Adipocyte (in vitro differentiated cells): ENCODE measurements around the gene OTULIN.

Experiments
- DNase-seq: peaks from one replicate; pipeline ENCODE4 v3.0.0-alpha.2; 2015; ENCODE audit warnings: low read depth
- H3K27me3 ChIP-seq: replicated peaks from 2 replicates; pipeline ENCODE4 v1.7.0; 2013; ENCODE audit warnings: mild to moderate bottlenecking, low read length, moderate library complexity; ENCODE audit not compliant: control insufficient read depth, insufficient read depth
- H3K36me3 ChIP-seq: 2 replicates; pipeline ENCODE4 v1.7.0; 2013; ENCODE audit warnings: low read length, mild to moderate bottlenecking, moderate library complexity; ENCODE audit not compliant: control insufficient read depth, insufficient read depth, severe bottlenecking
- H3K4me1 ChIP-seq: 2 replicates; pipeline ENCODE4 v1.7.0; 2013; ENCODE audit warnings: mild to moderate bottlenecking, low read length, moderate library complexity; ENCODE audit not compliant: control insufficient read depth, insufficient read depth
- H3K4me3 ChIP-seq: 2 replicates; pipeline ENCODE4 v1.7.0; 2013; ENCODE audit warnings: mild to moderate bottlenecking, low read length, moderate library complexity
- H3K9ac ChIP-seq: 2 replicates; pipeline ENCODE4 v1.7.0; 2013; ENCODE audit warnings: mild to moderate bottlenecking, low read length, moderate library complexity
- H3K9me3 ChIP-seq: 2 replicates; pipeline ENCODE4 v1.7.0; 2013; ENCODE audit warnings: mild to moderate bottlenecking, low read length, moderate library complexity; ENCODE audit not compliant: control insufficient read depth

OTULIN gene

GRCh38 chr5:14699159-14699558 is 34.6 kb downstream of the OTULIN start:
- peaks cover 48% of the 10 kb centered on the region for H3K36me3 ChIP-seq
- no peak overlapping the region for H3K4me3 ChIP-seq
- peaks cover 23% of the 10 kb centered on the region for H3K4me1 ChIP-seq
- H3K9ac ChIP-seq, result no peak overlapping the region
- no peaks in the 10 kb centered on the region for H3K27me3 ChIP-seq
- DNase-seq, result no peak
- H3K9me3 ChIP-seq, result no peaks in the 10 kb centered on the region

- Histone ChIP-seq H3K4me3 (no peak overlapping the region), H3K36me3 (peaks cover 44% of the 10 kb centered on the region), H3K4me1 (peaks cover 23% of the 10 kb centered on the region), H3K9ac (no peak overlapping the region), H3K27me3 (no peaks in the 10 kb centered on the region), H3K9me3 (no peaks in the 10 kb centered on the region)
- no peak for DNase-seq
Measured at GRCh38 chr5:14699807-14700400, 35.4 kb downstream of the OTULIN start.

- Histone ChIP-seq H3K27me3 (no peaks in the 10 kb centered on the region), H3K4me1 (peaks cover 23% of the 10 kb centered on the region), H3K36me3 (peaks cover 43% of the 10 kb centered on the region), H3K4me3 (no peak overlapping the region), H3K9me3 (no peaks in the 10 kb centered on the region), H3K9ac (no peak overlapping the region)
- DNase-seq, result no peak
Measured at GRCh38 chr5:14700478-14701436, 36.2 kb downstream of the OTULIN start.

DNA sequence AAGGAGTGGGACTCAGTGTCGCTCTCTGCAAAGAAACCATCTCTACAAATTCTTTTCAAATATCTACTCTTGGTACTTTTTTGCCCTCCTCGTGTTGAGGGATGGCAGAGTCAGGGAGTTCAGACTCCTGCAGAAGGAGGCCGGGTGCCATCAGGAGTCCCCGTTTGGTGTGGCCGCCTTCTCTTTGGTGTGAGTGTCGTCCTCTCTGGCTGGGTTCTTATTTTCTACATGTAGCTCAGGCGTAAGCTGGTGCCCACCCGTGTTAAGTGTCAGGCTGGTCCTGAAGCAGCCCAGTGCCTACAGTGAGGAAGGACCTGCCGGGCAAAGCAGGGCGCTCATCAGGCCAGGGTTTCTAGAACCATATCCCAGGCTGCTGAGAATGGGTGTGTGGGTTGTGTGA is 37.0 kb downstream of the OTULIN start:
- H3K9me3 ChIP-seq, result no peaks in the 10 kb centered on the region
- no peak overlapping the region for H3K9ac ChIP-seq
- H3K4me1 ChIP-seq, result peaks cover 27% of the 10 kb centered on the region
- peaks cover 35% of the 10 kb centered on the region for H3K36me3 ChIP-seq
- H3K27me3 ChIP-seq, result no peaks in the 10 kb centered on the region
- no peak overlapping the region for H3K4me3 ChIP-seq
- DNase-seq, result no peak

DNA sequence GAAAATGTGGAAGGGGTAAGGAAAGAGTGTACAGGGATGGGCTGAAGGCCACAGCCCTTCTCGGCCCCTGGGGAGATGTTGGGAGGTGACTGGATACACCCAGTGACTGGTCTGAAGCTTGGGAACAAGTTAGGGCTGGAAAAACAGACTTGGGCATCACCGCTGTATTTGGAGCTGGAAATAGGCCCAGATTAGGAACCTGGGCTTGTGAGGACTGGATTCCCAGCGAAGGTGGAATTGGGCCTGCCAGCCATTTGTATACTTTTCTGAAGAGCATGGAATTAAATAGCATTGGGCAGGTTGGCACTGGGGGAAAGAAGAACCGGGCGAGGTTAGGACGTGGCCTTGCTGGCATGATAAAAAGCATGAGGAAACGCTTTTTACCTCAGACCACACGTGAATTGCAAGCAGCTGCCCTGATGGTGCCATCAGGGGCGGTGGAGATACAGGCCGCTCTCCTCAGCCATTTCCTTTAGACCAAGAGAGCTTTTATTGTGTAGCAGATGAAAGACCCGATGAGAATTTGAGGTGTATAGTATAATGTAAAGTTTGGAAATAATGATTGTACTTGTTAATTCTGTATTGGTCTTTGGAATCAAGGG is 37.8 kb downstream of the OTULIN start:
- peaks cover 31% of the 10 kb centered on the region for H3K36me3 ChIP-seq
- DNase-seq, result no peak
- H3K9ac ChIP-seq, result no peak overlapping the region
- H3K4me1 ChIP-seq, result peaks cover 31% of the 10 kb centered on the region
- H3K9me3 ChIP-seq, result no peaks in the 10 kb centered on the region
- no peaks in the 10 kb centered on the region for H3K27me3 ChIP-seq
- no peak overlapping the region for H3K4me3 ChIP-seq

DNA sequence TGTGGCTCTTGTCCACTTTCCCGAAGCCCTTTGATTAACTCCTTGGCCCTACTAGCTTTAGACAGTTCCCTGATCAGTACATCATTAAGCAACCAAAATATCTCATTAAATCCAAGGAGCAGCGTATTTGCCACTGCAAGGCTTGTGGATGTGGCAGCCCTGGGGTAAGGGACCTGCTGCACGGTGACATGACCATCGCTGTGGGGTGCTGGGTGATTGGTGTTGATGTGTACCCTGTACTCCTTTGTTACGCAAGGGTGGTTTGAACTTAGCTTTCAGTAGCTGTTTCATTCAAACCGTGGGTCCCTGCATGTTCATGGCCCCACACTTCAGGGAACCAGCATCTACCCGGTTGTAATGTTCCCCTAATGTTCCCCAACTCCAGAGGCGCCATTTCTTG is 41.0 kb downstream of the OTULIN start:
- Histone ChIP-seq H3K36me3 (peaks cover 39% of the 10 kb centered on the region), H3K4me1 (peaks cover 18% of the 10 kb centered on the region), H3K4me3 (no peak overlapping the region), H3K9me3 (no peaks in the 10 kb centered on the region), H3K9ac (no peak overlapping the region), H3K27me3 (no peaks in the 10 kb centered on the region)
- DNase-seq, result no peak

DNA sequence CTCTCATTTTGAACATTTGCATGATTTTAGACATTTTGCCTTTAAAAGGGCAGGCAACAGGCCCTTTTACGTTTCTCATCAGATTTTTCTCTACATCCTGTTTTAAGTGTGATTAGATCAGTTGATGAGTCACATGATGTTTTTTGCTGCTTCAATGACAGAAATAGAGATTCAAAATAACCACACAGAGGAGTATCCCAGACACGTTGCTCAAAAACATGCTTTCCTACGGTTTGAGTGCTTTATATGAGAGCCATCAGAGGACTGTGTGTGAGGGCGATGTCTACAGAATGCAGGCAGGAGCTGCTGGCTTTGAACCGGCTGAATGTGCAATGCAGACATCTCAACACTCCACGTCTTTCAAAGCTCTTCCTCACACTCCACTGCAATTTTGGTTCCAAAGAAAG is 42.1 kb downstream of the OTULIN start:
- H3K36me3 ChIP-seq, result peaks cover 50% of the 10 kb centered on the region
- peaks cover 10% of the 10 kb centered on the region for H3K4me1 ChIP-seq
- no peaks in the 10 kb centered on the region for H3K27me3 ChIP-seq
- no peaks in the 10 kb centered on the region for H3K9me3 ChIP-seq
- peak; percentile 44 for DNase-seq
- peak overlapping the region; percentile 21 for H3K9ac ChIP-seq
- H3K4me3 ChIP-seq, result no peak overlapping the region

GRCh38 chr5:14707811-14708390 is 43.4 kb downstream of the OTULIN start:
- H3K4me3 ChIP-seq, result no peak overlapping the region
- no peak overlapping the region for H3K9ac ChIP-seq
- no peaks in the 10 kb centered on the region for H3K9me3 ChIP-seq
- peaks cover 10% of the 10 kb centered on the region for H3K4me1 ChIP-seq
- H3K27me3 ChIP-seq, result no peaks in the 10 kb centered on the region
- peaks cover 62% of the 10 kb centered on the region for H3K36me3 ChIP-seq
- DNase-seq, result no peak

GRCh38 chr5:14708551-14708950 is 44.0 kb downstream of the OTULIN start:
- Histone ChIP-seq H3K9me3 (no peaks in the 10 kb centered on the region), H3K36me3 (peaks cover 67% of the 10 kb centered on the region), H3K4me3 (no peak overlapping the region), H3K4me1 (peaks cover 10% of the 10 kb centered on the region), H3K27me3 (no peaks in the 10 kb centered on the region), H3K9ac (no peak overlapping the region)
- no peak for DNase-seq

DNA sequence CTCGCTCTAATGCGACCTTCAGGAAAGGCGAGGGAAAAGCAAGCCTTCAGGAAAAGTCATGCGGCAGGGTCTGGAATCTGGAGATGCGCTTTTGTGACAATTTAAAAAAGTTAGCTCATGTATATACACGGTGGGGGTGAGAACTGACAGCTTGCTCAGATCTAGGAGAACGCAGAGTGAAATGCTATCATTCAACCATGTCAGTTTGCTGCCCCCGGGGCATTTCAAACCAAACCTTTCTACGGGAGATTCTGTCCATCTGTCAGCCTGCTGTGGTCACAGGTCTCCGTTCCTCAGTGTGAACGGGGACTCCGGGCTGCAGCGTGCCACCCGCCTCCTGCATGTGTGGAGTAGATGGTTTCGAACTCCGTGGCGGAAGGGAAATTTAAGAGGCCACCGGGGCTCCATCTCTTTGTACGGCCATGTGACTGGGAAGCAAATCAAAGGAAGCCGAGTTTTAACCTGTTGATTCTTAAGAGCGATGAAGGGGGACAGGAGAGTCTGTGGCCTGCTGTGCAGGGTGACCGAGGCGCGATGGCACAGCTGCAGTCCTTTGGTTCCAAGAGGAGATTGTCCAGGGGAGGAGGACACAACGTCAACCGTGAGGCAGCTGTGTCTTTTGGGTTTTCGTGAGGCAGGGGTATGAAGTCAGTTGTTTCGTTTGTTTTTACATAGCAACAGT is 45.9 kb downstream of the OTULIN start:
- no peaks in the 10 kb centered on the region for H3K27me3 ChIP-seq
- H3K9ac ChIP-seq, result no peak overlapping the region
- no peaks in the 10 kb centered on the region for H3K9me3 ChIP-seq
- H3K36me3 ChIP-seq, result peaks cover 64% of the 10 kb centered on the region
- H3K4me1 ChIP-seq, result peaks cover 10% of the 10 kb centered on the region
- no peak overlapping the region for H3K4me3 ChIP-seq
- no peak for DNase-seq

GRCh38 chr5:14712131-14712530 is 47.6 kb downstream of the OTULIN start:
- Histone ChIP-seq H3K4me1 (no peaks in the 10 kb centered on the region), H3K27me3 (no peaks in the 10 kb centered on the region), H3K9me3 (no peaks in the 10 kb centered on the region), H3K4me3 (no peak overlapping the region), H3K9ac (no peak overlapping the region), H3K36me3 (peaks cover 67% of the 10 kb centered on the region)
- no peak for DNase-seq
